HG03095 (cell line): ENCODE results near the gene APOC4.
"Not testable (repeated sequence)": the region's sequence is repeated elsewhere in the genome, so short reads cannot be mapped to it uniquely, and the experiment has no call there.

ENCODE experiments used
- ATAC-seq: cut with Tn5 transposase; IDR thresholded peaks from one replicate; pipeline ENCODE4 v1.9.1; 2021; ENCODE audit warnings: moderate library complexity; ENCODE audit not compliant: unreplicated experiment

The APOC4 gene

DNA sequence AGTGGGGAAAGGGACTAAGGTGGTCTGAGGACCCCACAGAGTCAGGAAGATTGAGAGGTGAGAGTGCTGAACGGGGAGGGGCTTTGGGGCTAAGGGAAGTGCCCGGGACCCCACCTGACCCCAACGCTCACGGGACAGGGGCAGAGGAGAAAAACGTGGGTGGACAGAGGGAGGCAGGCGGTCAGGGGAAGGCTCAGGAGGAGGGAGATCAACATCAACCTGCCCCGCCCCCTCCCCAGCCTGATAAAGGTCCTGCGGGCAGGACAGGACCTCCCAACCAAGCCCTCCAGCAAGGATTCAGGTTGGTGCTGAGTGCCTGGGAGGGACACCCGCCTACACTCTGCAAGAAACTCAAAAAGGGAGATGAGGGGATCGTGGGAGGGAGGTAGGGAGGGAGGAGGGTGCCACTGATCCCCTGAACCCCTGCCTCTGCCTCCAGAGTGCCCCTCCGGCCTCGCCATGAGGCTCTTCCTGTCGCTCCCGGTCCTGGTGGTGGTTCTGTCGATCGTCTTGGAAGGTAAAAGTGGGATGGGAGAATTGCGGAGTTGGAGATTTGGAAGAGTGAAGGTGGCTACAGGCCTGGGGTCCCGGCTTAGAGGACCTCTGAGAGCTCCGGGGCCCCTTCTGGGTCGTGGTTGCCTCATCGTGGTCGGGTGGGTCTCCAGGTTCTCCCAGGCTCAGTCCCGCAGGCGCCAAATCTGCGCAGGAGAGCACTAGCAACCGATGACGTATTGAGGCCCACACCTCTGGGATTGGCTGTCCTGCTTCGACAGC lies 27.4 kb upstream of the APOC4 start, which contains the start of gene APOC1:
Gene APOC1, plus strand, starts transcription at position 176 of the 774 bp plus-strand sequence. Its CDS starts 284 bp downstream, at position 460.
- peak; percentile 93 for ATAC-seq

- no peak for ATAC-seq
These were observed 17.8 kb upstream of the APOC4 start for GRCh38 chr19:44924243-44924725.

GRCh38 chr19:44925114-44925891 lies 16.7 kb upstream of the APOC4 start:
- ATAC-seq, result no peak

- not testable (repeated sequence) for ATAC-seq
These were observed 15.6 kb upstream of the APOC4 start for GRCh38 chr19:44926245-44927077.

GRCh38 chr19:44927746-44928145 lies 14.3 kb upstream of the APOC4 start:
- no peak for ATAC-seq

DNA sequence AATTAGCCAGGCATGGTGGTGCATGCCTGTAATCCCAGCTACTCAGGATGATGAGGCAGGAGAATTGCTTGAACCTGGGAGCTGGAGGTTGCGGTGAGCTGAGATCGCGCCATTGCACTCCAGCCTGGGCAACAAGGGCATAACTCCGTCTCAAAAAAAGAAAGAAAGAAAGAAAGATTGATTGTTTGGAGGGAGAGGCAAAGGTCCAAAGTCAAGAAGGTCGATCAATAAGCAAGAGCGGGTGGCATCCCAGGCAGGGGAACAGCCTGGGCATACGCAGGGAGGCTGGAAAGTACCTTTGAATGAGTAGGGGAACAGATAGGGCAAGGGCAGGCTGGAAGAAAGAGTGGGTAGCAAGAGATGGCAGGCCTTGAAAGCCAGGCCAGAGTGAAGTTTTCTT lies 11.9 kb upstream of the APOC4 start:
- no peak for ATAC-seq

- ATAC-seq, result no peak
These were observed 10.5 kb upstream of the APOC4 start for GRCh38 chr19:44931541-44931940.

DNA sequence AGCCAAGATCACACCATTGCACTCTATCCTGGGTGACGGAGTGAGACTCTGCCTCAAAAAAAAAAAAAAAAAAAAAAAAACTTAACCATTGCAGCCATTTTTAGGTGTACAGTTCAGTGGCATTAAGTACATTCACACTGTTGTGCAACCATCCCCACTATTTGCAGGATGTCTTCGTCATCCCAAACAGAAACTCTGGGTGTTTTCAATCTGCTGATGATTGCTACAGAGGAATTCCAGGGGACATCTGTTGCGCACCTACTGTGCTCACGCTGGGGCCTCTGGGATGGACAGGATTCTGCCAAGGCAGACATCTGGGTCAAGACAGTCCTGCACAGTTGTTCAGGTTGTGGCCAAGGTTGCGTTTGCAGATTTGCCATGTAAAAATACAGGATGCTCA lies 2.4 kb upstream of the APOC4 start:
- no peak for ATAC-seq

- no peak for ATAC-seq
These were observed 1.8 kb downstream of the APOC4 start for GRCh38 chr19:44943801-44944249.

DNA sequence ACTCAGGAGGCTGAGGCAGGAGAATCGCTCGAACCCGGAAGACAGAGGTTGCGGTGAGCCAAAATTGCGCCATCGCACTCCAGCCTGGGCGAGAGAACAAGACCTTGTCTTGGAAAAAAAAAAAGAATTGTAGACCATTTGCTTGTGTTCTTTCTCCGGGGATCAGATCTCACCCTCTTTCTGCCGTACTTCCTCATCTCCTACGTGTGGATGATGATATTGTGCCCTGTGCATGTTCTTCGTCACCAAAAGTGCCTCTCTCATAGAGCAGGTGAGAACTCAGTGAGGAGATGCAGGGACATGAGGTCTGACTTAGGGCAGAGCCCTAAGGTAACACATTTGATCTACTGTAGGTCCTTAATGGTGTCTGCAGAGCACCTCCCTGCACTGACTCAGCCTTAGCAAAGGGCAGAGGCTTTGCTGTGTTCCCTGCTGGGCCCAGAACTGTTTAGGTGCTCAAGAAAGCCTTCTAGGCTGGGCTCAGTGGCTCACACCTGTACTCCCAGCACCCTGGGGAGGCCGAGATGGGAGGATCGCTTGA lies 5.1 kb downstream of the APOC4 start:
- no peak for ATAC-seq

GRCh38 chr19:44948237-44948636 lies 6.2 kb downstream of the APOC4 start:
- no peak for ATAC-seq

DNA sequence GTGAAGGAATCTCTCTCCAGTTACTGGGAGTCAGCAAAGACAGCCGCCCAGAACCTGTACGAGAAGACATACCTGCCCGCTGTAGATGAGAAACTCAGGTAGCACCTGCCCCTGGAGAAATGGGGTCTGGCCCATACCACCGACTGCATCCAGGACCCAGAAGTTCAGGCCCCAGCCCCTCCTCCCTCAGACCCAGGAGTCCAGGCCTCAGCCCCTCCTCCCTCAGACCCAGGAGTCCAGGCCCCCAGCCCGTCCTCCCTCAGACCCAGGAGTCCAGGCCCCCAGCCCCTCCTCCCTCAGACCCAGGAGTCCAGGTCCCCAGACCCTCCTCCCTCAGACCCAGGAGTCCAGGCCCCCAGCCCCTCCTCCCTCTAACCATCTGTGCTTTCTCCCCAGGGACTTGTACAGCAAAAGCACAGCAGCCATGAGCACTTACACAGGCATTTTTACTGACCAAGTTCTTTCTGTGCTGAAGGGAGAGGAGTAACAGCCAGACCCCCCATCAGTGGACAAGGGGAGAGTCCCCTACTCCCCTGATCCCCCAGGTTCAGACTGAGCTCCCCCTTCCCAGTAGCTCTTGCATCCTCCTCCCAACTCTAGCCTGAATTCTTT lies 6.8 kb downstream of the APOC4 start:
- no peak for ATAC-seq

DNA sequence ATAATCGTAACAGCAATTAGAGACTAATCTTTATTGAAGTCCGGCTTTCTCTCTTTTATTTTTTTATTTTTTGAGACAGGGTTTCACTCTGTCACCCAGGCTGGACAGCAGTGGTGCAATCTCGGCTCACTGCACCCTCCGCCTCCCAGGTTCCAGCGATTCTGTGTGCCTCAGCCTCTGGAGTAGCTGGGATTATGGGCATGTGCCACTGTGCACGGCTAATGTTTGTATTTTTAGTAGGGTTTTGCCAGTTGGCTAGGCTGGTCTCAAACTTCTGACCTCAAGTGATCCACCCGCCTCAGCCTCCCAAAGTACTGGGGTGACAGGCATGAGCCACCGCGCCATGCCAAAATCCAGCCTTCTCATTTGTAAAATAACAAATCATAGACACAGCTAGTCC lies 7.5 kb downstream of the APOC4 start:
- ATAC-seq, result no peak

DNA sequence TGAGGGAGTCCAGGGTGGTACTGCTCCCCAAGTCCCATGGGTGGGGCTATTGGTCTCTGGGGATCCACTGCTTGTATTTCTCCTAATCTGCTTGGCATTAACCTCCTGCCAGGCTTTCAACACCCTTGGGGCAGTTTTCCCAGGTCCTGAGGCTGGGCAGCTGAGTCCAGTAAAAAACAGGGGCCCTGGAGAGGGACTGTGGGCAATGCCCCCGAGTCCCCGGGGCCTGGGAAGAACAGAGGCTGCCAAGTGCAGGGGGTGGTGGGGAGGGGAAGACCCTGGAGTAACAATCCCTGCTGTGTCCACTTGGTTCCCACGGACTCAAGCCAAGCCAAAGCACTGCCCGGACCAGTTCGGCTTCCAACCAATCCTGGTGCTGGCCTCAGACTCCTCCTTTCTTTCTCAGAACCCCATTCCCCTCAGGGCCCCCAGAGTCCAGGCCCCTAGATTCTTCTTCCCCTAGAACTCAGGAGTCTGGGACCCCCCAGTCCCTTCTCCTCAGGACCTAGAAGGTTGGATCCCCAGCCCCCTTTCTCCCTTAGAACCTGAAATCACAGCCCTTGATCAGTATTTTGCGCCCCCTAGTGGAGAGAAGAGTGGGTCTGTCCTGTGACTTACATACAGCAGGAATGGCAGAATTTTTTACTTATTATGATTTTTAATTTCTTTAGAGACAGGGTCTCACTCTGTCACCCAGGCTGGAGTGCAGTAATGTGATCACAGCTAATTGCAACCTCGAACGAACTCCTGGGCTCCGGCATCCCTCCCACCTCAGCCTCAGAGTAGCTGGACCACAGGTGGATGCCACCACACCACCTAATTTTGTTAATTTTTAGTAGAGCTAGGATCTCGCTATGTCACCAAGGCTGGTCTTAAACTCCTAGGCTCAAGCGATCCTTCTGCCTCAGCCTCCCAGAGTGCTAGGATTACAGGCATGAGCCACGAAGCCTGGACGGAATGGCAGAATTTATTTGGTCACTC lies 9.4 kb downstream of the APOC4 start:
- ATAC-seq, result no peak

DNA sequence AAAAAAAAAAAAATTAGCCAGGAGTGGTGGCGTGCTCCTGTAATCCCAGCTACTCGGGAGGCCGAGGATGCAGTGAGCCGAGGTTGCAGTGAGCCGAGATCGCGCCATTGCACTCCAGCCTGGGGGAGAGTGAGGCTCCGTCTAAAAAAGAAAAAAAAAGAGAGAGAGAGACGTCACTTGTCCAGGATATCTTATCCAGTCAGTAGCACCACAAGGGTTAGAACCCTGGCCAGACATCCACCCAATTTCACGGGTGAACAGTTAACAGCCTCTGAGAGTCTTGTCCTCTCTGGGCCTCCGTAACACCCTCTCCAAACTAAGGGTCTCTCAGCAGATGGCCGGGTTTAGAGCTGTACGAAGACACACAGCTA lies 12.2 kb downstream of the APOC4 start:
- ATAC-seq, result no peak

DNA sequence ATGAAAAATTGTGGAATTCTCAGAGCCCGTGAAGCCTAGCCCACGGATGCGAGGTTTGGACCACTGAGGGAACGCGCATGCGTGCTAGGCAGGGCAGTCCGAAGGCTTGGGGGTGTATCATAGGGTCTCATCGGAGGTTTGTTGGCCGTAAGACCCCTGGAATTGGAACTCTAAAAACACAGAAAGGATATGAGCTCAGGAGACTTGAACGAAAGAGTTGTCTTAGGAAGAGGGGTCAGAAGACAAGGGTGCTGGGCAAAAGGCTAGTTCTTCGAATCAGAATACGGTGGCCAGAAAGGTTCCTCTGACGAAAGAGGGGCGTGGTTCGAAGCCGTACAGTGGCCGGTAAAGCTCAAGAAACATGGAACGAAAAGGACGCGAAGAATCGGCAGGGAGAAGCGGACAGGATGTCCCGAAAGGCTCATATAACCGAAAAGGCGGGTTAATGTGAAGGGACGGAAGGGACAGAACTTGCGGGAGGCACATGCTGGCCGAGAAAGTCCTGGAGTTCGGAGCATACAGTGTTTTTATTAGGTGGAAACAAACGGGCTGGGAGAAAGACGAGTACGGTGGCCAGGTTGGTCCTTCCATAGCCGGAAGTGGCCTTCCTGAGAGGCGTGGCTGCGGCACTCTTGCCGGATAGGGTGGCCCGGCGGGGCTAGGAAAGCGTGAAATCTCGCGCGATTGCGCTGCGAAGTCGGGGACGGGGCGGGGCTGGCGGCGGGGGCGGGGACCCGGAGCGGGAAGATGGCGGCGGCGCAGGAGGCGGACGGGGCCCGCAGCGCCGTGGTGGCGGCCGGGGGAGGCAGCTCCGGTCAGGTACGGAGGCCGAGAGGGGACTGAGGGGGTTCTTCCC lies 12.8 kb downstream of the APOC4 start, which contains the start of gene CLPTM1:
Gene CLPTM1, plus strand, starts transcription at position 732 of the 856 bp plus-strand sequence. Its CDS starts 16 bp downstream, at position 748.
- ATAC-seq, result peak; percentile 73

GRCh38 chr19:44955505-44956439 lies 13.7 kb downstream of the APOC4 start:
- ATAC-seq, result no peak
